ENCODE measurements around the gene KNDC1. TPM values are rescaled to one million over a fixed set of nuclear protein-coding genes. Genes with fewer than 3 reads are reported as not detected.

Gene KNDC1
- total RNA-seq, 2 donors from 2014 or later, result 0.05 to 0.36 TPM

DNA sequence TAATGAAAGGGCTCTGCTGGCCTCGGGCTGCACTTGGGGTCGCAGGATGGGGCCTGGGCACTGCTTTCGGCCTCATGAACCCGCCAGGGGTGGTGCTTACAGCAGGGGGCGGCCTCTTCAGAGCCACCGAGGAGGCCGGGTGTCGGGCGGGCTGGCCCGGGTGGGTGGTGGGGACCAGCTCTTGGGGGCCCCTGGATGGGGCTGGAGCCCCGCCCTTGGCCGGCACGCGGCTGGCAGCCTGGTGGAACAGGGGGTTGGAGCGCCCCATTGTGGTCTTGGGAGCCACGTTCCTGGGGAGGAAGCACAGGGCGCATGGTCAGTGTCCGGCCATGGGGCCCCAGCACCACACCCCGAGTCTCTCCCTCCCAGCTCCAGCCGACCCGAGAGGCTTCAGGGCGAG lies 107.8 kb downstream of the KNDC1 start:
- Mint-ChIP-seq H3K4me3 (no peak overlapping the region), H3K27me3 (no peaks in the 10 kb centered on the region), H3K36me3 (no peaks in the 10 kb centered on the region), H3K27ac (no peak overlapping the region), H3K9me3 (no peaks in the 10 kb centered on the region), H3K4me1 (ENCODE audit: low read depth in 2 of 2) (peaks cover 8 to 17% of the 10 kb centered on the region in 2 donors)
- ATAC-seq (no peak), DNase-seq (ENCODE audit: low spot score) (no peak)

- Mint-ChIP-seq H3K4me1 (ENCODE audit: low read depth in 2 of 2) (peaks cover 8 to 17% of the 10 kb centered on the region in 2 donors), H3K9me3 (no peaks in the 10 kb centered on the region), H3K36me3 (no peaks in the 10 kb centered on the region), H3K27me3 (no peaks in the 10 kb centered on the region), H3K4me3 (no peak overlapping the region), H3K27ac (no peak overlapping the region)
- DNase-seq (ENCODE audit: low spot score), result no peak
- no peak for ATAC-seq
These were observed 108.5 kb downstream of the KNDC1 start for GRCh38 chr10:133268532-133268931.

DNA sequence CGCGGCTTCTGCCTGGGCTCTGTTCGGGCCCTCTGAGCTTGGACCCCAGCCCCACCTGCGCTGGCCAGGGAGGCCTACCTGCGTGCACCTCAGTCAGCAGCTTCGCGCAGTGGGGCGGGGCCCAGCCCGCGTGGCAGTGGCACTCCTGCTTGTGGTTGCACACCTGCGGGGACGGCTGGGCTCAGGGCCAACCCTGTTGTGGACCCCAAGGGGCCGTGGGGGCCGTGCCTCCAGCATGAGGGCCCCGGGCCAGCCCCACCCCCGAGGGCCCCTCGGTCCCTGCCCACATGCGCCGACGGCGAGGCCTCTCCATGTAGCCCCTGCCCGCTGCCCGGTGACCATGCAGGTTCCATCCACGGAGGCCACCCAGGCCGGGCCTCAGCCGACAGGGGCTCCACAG lies 109.3 kb downstream of the KNDC1 start:
- Mint-ChIP-seq H3K36me3 (no peaks in the 10 kb centered on the region), H3K4me1 (ENCODE audit: low read depth in 2 of 2) (peaks cover 4 to 13% of the 10 kb centered on the region in 2 donors), H3K27ac (no peak overlapping the region), H3K27me3 (no peaks in the 10 kb centered on the region), H3K4me3 (no peak overlapping the region), H3K9me3 (no peaks in the 10 kb centered on the region)
- no peak for ATAC-seq
- no peak for DNase-seq (ENCODE audit: low spot score)

DNA sequence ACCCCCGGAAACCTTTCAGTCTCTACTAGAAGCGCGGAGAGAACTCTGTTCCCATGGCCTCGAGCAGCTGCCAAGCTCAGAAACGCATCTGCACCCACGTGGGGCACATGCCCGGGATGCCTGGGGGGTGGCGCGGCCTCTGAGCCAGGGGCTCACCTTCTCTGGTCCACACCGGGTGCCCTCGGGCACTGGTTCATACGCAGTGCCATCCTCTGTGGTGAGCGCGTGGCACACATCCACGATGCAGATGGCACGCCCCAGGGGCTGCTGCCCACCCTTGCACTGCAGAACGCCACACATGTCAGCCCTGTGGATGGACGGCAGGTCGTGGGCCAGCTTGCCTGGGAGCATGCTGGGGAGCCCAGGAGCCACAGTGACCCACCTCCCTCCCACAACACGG lies 110.2 kb downstream of the KNDC1 start:
- DNase-seq (ENCODE audit: low spot score) (no peak), ATAC-seq (no peak)
- peaks cover 0 to 8% of the 10 kb centered on the region in 2 donors for H3K4me1 Mint-ChIP-seq (ENCODE audit: low read depth in 2 of 2)
- no peaks in the 10 kb centered on the region for H3K27me3 Mint-ChIP-seq
- H3K4me3 Mint-ChIP-seq, result no peak overlapping the region
- no peaks in the 10 kb centered on the region for H3K36me3 Mint-ChIP-seq
- H3K9me3 Mint-ChIP-seq, result no peaks in the 10 kb centered on the region
- H3K27ac Mint-ChIP-seq, result no peak overlapping the region

GRCh38 chr10:133270773-133271297 lies 110.8 kb downstream of the KNDC1 start:
- Mint-ChIP-seq H3K27ac (no peak overlapping the region), H3K36me3 (no peaks in the 10 kb centered on the region), H3K4me3 (no peak overlapping the region), H3K27me3 (no peaks in the 10 kb centered on the region), H3K9me3 (no peaks in the 10 kb centered on the region), H3K4me1 (ENCODE audit: low read depth in 2 of 2) (peaks cover 0 to 2% of the 10 kb centered on the region in 2 donors)
- DNase-seq (ENCODE audit: low spot score) (no peak), ATAC-seq (no peak)

GRCh38 chr10:133271521-133272300 lies 111.7 kb downstream of the KNDC1 start:
- H3K4me1 Mint-ChIP-seq (ENCODE audit: low read depth in 2 of 2), result no peaks in the 10 kb centered on the region
- H3K36me3 Mint-ChIP-seq, result no peaks in the 10 kb centered on the region
- ATAC-seq, result no peak
- DNase-seq (ENCODE audit: low spot score), result no peak
- no peaks in the 10 kb centered on the region for H3K9me3 Mint-ChIP-seq
- H3K4me3 Mint-ChIP-seq, result no peak overlapping the region
- no peak overlapping the region for H3K27ac Mint-ChIP-seq
- no peaks in the 10 kb centered on the region for H3K27me3 Mint-ChIP-seq

DNA sequence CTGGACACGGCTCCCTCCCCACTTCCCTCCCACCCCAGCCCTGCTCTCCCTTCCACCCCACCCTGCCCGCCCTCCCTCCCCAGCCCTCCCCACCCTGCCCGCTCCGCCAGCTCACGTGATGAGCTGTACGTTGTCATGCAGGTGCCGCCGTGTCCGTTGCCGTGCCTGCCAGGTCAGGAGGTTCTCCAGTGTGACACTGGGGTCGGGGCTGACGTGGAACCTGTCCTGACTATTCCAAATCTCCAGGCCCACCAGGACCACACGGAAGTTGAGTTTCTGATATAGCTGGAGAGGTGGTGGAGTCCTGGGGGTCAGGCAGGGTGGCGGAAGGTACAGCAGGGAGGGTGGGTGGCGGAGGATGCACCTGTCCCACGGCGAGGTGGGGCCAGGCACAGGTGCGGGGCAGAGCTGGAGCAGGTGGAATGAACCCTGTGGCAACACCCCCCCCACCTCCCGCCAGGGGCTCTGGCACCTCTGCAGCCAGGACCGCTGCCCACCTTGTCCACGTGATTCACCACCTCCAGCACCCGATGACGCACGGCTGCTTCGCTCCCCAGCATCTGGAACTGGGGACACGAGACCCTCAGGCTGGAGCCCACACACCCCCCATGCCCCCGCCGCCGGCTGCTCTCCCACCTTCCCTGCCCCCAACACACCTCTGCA lies 112.4 kb downstream of the KNDC1 start:
- no peaks in the 10 kb centered on the region for H3K27me3 Mint-ChIP-seq
- H3K36me3 Mint-ChIP-seq, result no peaks in the 10 kb centered on the region
- no peak overlapping the region for H3K4me3 Mint-ChIP-seq
- no peak overlapping the region for H3K27ac Mint-ChIP-seq
- no peaks in the 10 kb centered on the region for H3K9me3 Mint-ChIP-seq
- ATAC-seq (no peak), DNase-seq (ENCODE audit: low spot score) (no peak)
- no peaks in the 10 kb centered on the region for H3K4me1 Mint-ChIP-seq (ENCODE audit: low read depth in 2 of 2)

DNA sequence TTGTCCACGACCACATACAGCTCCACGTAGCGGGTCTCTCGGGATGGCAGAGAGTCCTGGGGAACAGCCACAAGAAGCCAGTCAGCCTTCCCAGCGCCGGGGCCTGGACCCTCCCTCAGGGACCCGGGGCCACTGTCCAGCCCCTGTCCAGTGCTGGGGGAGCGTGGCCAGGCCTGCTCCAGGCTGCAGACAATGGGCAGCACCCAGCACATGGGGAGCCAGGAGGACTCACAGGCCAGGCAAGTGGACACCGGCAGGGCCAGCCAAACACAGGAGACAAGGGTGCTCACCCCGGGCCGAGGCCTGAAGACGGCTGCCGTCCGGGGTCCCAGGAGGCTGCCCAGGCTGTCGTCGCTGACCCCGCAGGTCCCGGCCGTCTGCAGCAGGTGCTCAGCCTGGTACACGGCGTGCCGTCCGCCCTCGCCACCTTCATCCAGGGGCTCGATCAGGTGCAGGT lies 113.0 kb downstream of the KNDC1 start:
- Mint-ChIP-seq H3K4me3 (no peak overlapping the region), H3K27ac (no peak overlapping the region), H3K9me3 (no peaks in the 10 kb centered on the region), H3K36me3 (no peaks in the 10 kb centered on the region), H3K4me1 (ENCODE audit: low read depth in 2 of 2) (peaks cover 1 to 3% of the 10 kb centered on the region in 2 donors), H3K27me3 (no peaks in the 10 kb centered on the region)
- ATAC-seq (no peak), DNase-seq (ENCODE audit: low spot score) (no peak)

GRCh38 chr10:133273534-133274143 lies 113.6 kb downstream of the KNDC1 start:
- Mint-ChIP-seq H3K9me3 (no peaks in the 10 kb centered on the region), H3K4me1 (ENCODE audit: low read depth in 2 of 2) (peaks cover 8 to 9% of the 10 kb centered on the region in 2 donors), H3K4me3 (no peak overlapping the region), H3K27ac (no peak overlapping the region), H3K27me3 (no peaks in the 10 kb centered on the region), H3K36me3 (no peaks in the 10 kb centered on the region)
- ATAC-seq (no peak), DNase-seq (ENCODE audit: low spot score) (no peak)

- peak; percentile 39 to 54 for ATAC-seq
- Mint-ChIP-seq H3K9me3 (no peaks in the 10 kb centered on the region), H3K4me1 (ENCODE audit: low read depth in 2 of 2) (peaks cover 19 to 23% of the 10 kb centered on the region in 2 donors)
These were observed 115.0 kb downstream of the KNDC1 start for GRCh38 chr10:133274751-133275683.

GRCh38 chr10:133275684-133276092 lies 115.7 kb downstream of the KNDC1 start:
- peak overlapping the region; percentile 83 for H3K4me3 Mint-ChIP-seq
- H3K27ac Mint-ChIP-seq, result peak overlapping the region; percentile 81 to 83
- peaks cover 19 to 23% of the 10 kb centered on the region in 2 donors for H3K4me1 Mint-ChIP-seq (ENCODE audit: low read depth in 2 of 2)
- peak; percentile 16 to 34 for ATAC-seq
- H3K9me3 Mint-ChIP-seq, result no peaks in the 10 kb centered on the region
- no peaks in the 10 kb centered on the region for H3K36me3 Mint-ChIP-seq
- DNase-seq (ENCODE audit: low spot score), result no peak
- no peaks in the 10 kb centered on the region for H3K27me3 Mint-ChIP-seq

More at GRCh38 chr10:133274751-133275683, 115.0 kb downstream of the KNDC1 start:
- Mint-ChIP-seq H3K4me3 (peak overlapping the region; percentile 83), H3K27ac (peak overlapping the region; percentile 81 to 83), H3K27me3 (no peaks in the 10 kb centered on the region), H3K36me3 (no peaks in the 10 kb centered on the region)
- DNase-seq (ENCODE audit: low spot score), result peak; percentile 87
